ENCODE results near the gene LDB2.

LDB2 gene

GRCh38 chr4:16672421-16672820 lies 226.0 kb downstream of the LDB2 start:
- H3K4me3 ChIP-seq (ENCODE audit: low read length): no peak overlapping the region
- TF ChIP-seq CTCF (conservative IDR thresholded peaks at IDR 0.05; ENCODE audit: low read depth, low read length): no peak
- no peak for DNase-seq (ENCODE audit: low read depth)

- no peak for DNase-seq (ENCODE audit: low read depth)
- no peak overlapping the region for H3K4me3 ChIP-seq (ENCODE audit: low read length)
- TF ChIP-seq CTCF (conservative IDR thresholded peaks at IDR 0.05; ENCODE audit: low read depth, low read length): no peak
Observed at GRCh38 chr4:16671741-16672140, 226.7 kb downstream of the LDB2 start.

- DNase-seq (ENCODE audit: low read depth): no peak
- no peak for TF ChIP-seq CTCF (conservative IDR thresholded peaks at IDR 0.05; ENCODE audit: low read depth, low read length)
- H3K4me3 ChIP-seq (ENCODE audit: low read length): no peak overlapping the region
Observed at GRCh38 chr4:16670727-16671126, 227.7 kb downstream of the LDB2 start.

- TF ChIP-seq CTCF (conservative IDR thresholded peaks at IDR 0.05; ENCODE audit: low read depth, low read length): no peak
- no peak overlapping the region for H3K4me3 ChIP-seq (ENCODE audit: low read length)
- DNase-seq (ENCODE audit: low read depth): no peak
Observed at GRCh38 chr4:16669036-16669435, 229.4 kb downstream of the LDB2 start.

GRCh38 chr4:16668488-16668887 lies 230.0 kb downstream of the LDB2 start:
- TF ChIP-seq CTCF (conservative IDR thresholded peaks at IDR 0.05; ENCODE audit: low read depth, low read length): no peak

GRCh38 chr4:16667464-16667863 lies 231.0 kb downstream of the LDB2 start:
- H3K4me3 ChIP-seq (ENCODE audit: low read length): no peak overlapping the region
- DNase-seq (ENCODE audit: low read depth): no peak
- TF ChIP-seq CTCF (conservative IDR thresholded peaks at IDR 0.05; ENCODE audit: low read depth, low read length): no peak

More at GRCh38 chr4:16668488-16668887, 230.0 kb downstream of the LDB2 start:
- H3K4me3 ChIP-seq (ENCODE audit: low read length): no peak overlapping the region
- DNase-seq (ENCODE audit: low read depth): no peak

GRCh38 chr4:16665942-16666551 lies 232.4 kb downstream of the LDB2 start:
- no peak for TF ChIP-seq CTCF (conservative IDR thresholded peaks at IDR 0.05; ENCODE audit: low read depth, low read length)
- no peak for DNase-seq (ENCODE audit: low read depth)
- no peak overlapping the region for H3K4me3 ChIP-seq (ENCODE audit: low read length)
